Measurements from ENCODE around the gene PEPD.

DNA sequence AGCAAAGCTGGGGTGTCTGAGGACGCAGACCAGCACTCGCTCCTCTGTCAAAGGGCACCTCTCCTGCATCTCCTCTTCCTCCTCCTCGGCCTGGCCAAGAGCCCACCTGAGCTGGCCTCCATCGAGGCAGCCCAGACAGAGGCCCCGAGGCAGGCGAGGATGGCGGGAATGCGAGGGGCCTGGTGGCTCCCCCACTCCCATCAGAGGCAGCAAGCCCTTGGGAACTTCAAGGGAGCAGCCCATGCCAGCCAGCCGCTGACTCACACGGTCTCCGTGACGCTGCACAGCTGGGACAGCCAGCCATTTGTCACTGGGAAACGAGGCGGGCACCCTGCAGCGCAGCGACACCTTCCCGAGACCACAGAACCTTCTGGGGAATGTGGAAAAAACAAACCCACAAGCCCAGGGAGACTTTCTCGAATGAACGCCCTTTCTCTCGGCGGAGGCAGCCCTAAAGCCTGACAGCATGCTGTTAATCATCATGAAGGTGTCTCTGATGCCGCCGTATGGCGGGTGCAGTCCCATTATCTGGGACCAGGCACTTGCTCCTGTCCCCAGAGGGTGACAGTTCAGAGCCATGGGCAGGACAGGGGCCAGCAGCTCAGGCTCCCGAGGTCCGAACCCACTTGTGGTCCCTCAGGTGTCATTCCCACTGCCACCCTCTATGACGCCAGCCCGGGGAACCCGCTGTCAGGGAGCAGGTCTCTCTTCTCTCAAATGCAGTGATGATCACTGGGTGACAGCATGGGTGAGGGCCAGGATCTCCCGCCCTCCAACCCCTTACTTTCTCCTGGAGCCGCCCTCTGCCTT, 53.0 kb downstream of the PEPD start:
- TF ChIP-seq, protein P1, sequence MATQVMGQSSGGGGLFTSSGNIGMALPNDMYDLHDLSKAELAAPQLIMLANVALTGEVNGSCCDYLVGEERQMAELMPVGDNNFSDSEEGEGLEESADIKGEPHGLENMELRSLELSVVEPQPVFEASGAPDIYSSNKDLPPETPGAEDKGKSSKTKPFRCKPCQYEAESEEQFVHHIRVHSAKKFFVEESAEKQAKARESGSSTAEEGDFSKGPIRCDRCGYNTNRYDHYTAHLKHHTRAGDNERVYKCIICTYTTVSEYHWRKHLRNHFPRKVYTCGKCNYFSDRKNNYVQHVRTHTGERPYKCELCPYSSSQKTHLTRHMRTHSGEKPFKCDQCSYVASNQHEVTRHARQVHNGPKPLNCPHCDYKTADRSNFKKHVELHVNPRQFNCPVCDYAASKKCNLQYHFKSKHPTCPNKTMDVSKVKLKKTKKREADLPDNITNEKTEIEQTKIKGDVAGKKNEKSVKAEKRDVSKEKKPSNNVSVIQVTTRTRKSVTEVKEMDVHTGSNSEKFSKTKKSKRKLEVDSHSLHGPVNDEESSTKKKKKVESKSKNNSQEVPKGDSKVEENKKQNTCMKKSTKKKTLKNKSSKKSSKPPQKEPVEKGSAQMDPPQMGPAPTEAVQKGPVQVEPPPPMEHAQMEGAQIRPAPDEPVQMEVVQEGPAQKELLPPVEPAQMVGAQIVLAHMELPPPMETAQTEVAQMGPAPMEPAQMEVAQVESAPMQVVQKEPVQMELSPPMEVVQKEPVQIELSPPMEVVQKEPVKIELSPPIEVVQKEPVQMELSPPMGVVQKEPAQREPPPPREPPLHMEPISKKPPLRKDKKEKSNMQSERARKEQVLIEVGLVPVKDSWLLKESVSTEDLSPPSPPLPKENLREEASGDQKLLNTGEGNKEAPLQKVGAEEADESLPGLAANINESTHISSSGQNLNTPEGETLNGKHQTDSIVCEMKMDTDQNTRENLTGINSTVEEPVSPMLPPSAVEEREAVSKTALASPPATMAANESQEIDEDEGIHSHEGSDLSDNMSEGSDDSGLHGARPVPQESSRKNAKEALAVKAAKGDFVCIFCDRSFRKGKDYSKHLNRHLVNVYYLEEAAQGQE (IDR thresholded peaks at IDR 0.05; ENCODE audit: insufficient replicate concordance, low read depth), result no peak
- no peak for TF ChIP-seq GABPA (IDR thresholded peaks at IDR 0.05; ENCODE audit: low read depth)

Measured in HL-60 (cell line).